ENCODE results near the gene TMEM238.

- TF ChIP-seq CTCF (conservative IDR thresholded peaks at IDR 0.05 in 1 of 2, IDR thresholded peaks at IDR 0.05 in 1 of 2; ENCODE audit: low read depth in 1 of 2, low read length in 2 of 2) = no peak
- TF ChIP-seq EZH2 (IDR thresholded peaks at IDR 0.05; ENCODE audit: low read length, missing control alignments) = no peak
These were observed 47.1 kb upstream of the TMEM238 start for GRCh38 chr19:55431183-55431582.
